Stimulated activated CD8-positive, alpha-beta memory T cell treated with anti-CD3 and anti-CD28 coated beads, Interleukin-2, amount 100 ng/mL, for 1 hour (primary cell): ENCODE data around the gene NTN3.
A peak's percentile ranks its signal among the peaks of the same experiment; 100 is the strongest.
"Not testable (repeated sequence)": the region's sequence is repeated elsewhere in the genome, so short reads cannot be mapped to it uniquely, and the experiment has no call there.

Experiments
- DNase-seq, 2 donors: peaks; one replicate each; pipeline ENCODE4 v3.0.0-alpha.2; 2020; ENCODE audit warnings: low read depth in 2 of 2

The NTN3 gene

DNA sequence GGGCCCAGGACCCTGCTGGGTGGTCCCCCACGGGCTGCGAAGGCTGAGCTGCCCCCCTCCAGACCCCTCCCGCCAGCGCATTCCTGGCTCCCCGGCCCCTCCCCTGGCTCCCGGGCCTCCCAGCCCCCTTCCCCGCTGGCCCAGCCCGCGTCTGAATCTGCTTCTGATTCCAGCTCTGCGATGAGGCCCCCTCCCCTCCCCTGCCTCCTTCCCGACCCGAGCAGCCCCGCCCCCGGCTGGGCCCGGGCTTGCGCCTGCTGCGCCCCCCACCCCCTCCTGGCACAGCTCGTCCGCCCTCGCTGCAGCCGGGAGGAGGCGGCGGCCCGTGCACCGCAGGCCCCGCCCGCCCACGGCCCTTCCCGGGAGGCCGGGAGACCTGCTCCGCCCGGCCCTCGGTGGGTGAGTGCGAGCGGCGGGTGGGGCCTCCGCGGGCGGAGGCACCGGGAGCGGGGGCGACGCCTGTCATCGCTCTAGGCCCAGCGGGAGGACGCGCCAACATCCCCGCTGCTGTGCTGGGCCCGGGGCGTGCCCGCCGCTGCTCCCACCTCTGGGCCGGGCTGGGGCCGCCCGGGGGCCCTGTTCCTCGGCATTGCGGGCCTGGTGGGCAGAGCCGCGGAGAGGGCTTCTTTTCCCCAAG is at the start of gene NTN3:
TSS of gene NTN3 (plus strand) at position 282 of the 637 bp plus-strand sequence. CDS start 405 bp downstream, outside the sequence.
- DNase-seq, result no peak

DNA sequence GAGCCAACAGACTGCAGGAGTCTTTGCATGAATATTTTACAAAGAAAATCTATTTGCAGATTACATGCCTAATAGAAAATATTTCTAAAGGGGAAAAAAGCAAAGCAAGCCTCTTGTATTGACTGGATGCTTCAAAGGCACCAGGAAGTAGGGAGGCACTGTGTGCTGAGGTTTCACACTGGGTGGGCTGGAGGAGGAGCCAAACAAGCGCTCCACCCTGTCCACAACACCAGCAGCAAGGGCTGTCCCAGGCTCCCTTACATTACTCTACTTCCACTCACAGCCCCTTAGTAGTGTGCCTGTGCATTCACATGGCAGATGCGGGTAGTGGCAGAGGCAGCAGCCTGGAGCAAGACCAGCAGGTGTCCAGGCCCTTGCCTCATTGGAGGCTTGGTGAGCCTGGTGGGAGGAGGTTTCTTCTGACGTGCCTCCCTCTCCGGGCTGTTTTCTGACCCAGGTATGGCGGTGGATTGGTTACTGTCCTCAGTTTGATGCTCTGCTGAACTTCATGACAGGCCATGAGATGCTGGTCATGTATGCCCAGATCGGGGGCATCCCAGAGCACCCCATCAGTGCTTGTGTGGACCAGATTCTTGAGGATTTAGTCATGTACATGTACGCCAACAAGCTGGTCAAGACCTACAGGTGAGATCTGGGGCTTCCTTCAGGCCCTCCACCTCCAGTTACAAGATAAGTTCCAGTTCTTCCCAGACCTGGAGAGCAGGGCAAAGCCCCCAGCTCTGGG is 48.8 kb upstream of the NTN3 start:
- no peak for DNase-seq

DNA sequence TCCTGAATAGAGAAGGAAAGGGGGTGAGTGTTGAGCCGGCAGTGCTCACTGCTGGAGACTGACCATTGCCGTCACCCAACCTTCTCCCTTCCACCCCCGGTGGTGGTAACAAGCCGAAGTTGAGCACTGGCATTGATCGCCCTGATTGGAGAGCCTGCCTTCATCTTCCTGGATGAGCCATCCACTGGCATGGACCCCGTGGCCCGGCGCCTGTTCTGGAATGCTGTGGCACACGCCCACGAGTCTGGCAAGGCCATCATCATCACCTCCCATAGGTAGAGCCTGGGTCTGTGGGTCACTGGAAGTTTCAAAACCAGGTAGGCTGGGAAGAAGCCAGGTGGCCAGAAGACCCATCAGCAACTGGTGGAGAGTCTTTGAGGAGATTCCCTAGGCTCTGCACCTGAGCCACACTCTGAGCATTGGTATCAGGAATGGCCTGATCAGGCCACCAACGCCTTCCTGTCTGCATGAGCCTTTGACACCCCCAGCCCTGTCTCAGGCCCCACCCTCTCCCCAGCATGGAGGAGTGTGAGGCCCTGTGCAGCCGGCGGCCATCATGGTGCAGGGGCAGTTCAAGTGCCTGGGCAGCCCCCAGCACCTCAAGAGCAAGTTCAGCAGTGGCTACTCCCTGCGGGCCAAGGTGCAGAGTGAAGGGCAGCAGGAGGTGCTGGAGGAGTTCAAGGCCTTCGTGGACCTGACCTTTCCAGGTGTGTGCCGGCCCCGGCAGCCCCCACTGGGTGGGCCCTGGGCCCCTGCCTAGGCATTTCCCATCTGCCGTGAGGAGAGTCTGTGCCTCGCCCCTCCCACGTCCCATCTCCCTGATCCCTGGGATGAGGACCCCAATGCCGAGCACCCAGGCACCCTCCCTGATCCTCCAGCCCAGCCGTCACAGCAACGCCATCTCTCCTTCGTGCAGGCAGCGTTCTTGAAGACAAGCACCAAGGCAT is 46.8 kb upstream of the NTN3 start:
- DNase-seq, result no peak

DNA sequence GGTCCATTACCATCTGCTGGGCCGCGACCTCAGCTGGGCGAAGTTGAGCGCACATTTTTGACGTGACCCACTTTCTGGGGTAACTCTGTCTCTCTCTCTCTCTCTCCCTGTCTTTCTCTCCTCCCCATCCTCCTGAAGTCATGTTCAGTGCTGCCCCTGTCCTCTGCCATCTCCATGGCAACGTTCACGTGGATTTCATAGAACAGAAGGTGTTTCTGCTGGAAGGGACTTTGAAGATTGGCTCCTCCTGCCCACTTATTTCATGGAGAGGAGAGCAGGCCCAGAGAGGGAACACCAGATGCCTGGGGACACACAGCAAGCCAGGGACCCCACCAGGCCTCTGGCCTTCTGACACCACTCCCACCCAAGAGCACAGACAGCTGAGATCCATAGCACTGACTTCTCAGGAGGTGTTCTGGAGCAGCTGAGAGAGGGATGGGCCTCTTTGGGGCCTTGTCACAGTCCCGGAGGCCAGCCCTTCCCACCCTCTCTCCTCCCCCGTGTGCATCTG is 46.0 kb upstream of the NTN3 start:
- no peak for DNase-seq

DNA sequence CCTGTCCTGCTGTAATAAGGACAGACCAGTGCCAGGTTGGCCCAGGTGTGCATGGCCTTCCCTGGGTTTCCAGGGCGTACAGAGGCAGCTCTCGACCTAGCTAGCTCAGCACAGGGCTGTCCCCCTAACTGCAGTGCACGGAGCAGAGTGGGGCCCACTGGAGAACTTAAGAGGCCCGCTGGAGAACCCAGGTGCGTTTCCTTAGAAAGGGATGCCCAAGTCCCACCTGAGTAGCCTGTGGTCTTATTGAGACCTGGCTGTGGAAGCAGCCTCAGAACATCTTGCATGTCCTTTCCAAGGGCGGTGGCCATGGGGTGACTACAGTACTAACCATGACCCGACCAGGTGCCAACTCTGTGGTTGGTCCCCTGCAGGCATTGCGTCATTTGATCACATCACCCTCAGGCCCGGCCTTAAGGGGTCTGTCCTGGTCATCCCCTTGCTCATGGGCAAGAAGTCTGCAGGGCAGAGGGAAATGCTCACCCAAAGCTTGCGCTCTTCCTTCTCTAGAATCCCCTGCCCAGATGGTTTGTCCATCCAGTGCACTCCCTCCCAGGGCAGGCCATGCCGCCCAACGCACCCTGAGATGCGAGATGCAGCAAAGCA is 45.2 kb upstream of the NTN3 start:
- DNase-seq, result no peak

DNA sequence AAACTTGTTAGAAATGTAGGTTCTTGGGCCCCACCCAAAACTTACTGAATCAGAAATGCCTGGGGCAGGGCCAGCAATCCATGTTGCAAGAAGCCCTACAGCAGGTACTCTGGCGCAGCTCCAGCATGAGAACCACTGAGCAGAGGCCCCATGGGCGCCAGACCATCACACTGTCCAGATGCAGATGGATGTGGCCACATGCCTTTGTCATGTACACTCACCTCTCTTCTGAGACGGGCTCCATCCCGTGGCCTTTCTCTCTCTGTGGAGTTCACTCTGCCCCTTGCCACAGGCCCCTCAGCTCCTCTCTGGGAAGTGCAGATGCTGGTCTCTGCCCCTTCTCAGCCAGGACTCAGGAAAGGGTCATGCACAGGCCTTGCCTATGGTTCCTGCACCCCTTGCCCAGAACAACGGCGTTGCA is 44.1 kb upstream of the NTN3 start:
- DNase-seq, result no peak

DNA sequence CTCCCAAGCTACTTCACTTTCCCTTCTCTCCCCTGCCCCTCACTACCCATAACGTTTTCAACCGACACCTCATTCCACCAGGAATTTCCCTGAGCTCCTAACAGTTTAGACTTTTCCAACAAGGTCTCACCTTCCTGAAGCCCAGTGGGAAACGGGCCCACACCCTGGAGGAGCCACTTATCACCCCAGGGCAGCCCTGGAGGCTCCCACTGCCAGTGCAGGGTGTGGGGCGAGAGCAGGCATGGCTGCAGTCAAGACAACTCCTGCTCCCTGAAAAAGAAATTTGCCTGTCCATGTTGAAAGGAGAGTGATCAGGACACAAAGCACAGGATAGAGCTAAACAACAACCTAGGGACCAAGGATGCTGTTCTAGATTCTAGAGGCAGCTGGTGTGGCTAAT is 43.6 kb upstream of the NTN3 start:
- DNase-seq, result no peak

DNA sequence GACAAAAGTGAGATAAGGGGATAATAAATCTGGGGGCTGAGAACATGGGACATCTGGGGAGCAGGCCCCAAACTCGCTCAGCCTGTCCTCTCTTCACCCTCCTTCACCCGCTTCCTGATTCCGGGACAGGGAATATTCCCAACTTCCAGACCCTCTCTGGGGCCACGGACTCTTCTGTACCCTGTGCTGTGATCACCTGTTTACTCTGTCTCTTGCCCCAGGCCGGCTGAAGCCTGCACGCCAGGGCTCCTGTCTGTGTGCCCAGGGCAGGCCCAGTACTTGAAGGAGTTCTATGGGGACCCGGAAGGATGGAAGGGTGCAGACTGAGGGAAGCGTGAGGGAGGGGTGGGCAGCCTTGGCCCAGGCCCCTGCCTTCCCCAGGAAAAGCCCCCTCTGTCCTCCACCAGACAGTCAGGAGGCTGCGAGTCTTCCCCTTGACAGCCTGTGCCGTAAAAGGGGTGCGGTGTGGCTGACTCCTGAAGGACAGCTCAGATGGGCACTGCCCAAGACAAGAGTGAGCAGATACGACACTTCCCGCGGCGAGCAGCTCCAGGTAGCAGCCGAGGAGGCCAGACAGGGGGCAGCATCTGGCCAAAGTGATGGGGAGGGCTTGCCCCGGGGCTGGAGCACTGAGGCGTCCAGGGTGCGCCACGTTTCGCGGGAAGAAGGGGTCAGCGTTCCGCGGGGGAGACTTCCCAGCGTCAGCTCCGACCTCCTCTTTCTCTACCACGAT is 42.9 kb upstream of the NTN3 start:
- no peak for DNase-seq

DNA sequence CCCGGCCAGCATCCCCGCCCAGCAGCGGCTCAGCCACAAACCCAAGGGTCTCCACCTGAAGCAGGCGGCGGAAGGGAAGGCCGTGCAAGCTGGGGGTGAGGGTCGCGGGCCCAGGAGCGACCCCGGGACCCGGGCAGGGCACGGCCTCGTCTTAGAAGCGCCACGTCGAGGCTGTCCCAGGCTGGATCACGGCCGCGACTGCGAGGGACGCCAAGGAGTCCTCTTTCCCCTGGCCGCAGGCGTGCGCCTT is 42.4 kb upstream of the NTN3 start:
- no peak for DNase-seq

DNA sequence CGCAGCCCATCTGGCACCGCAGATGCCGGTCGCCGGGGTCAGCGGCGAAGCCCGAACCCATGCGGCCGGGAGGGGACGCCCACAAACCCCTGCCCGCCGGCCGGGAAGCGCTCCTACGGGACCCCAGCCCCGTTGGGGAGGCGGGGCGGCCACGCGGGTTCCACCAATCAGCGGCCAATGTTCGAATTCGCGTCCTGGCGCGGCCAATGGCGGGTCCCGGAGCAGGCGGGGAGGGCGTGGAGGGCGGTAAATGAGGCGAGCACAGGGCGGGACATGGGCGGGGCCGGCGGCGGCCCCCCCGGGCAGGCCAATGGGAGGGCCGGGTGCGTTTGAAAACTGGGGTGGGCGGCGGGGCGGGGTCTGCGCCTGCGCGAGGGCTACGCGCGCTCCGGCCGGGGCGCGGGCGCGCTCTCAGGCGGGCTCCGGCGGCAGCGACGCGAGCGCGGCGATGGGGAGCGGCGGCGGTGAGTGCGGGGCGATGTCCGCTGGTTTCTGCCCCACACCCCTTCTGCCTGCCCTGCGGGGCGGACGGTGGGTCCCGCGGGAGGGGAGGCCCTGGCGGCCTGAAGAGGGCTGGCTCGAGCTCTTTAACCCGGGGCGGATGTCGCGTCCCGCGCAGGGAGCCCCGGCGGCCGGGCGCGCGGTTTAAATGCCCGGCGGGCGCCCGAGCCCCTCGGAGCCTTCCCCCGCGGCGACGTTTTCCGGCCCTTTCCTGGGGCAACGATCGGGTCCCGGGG is 41.9 kb upstream of the NTN3 start, which contains the start of gene CCNF:
TSS of gene CCNF (plus strand) at position 414 of the 737 bp plus-strand sequence. CDS start at position 449, 35 bp downstream.
- peak; percentile 97 for DNase-seq

DNA sequence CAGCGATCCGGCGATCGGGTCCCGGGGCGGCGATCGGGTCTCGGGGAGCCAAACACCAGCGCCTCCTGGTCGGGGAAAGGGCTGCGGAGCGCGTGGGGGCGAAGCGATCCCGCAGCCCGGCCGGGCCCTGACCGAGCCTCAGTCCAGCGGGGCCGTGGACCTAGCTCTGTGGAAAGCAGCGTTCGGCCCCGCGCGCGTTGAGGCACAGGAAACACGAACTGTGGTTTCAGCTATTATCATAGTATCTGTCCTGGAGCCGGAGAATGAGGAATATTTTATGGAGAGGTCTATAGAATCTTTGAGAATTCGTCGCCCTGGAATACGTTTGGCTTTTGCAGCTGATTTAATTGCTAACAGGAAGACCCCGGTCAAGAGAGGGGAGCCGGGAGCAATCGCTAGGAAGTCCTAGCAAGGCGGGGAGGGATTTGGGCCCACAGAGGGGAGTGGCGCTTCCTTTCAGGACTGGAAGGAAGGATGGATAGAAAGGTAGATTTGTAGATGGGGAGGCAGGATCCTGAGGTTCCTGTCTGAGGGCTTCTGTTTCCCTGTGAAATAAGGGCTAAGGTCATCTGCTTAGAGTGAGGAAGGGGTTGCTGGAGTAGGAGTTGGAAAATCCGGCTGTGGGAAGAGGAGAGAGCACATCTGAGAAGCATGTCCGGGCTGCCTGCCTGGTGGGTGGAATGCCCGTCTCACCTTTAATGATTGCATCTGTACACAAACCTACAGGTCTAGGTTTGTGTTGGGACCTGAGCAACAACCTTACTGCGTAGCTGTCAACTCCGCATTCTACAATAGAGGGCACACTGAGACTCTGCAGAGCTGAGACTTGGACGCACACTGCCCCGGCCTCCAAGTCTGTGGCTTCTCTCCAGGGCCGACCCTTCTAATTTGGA is 41.1 kb upstream of the NTN3 start:
- DNase-seq, result no peak

DNA sequence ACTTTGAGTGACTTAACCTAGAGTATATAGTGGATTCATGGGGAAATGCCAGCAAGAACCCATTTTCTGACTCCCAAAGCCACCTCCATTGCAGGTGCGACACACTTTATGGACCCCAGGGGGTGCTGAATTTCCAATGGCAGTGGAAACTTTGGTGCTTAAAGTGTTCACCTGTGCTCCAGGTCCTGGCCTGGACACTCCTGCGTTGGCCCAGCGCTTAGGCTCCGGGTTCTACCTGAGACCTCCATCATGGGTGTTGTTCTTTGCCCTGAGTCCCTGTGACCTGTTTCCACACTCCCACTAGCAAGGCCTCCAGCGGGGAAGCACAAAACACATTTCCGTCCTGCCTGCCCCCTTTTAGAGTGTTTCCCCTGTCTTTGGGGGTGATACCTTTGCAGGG is 38.8 kb upstream of the NTN3 start:
- DNase-seq, result no peak

DNA sequence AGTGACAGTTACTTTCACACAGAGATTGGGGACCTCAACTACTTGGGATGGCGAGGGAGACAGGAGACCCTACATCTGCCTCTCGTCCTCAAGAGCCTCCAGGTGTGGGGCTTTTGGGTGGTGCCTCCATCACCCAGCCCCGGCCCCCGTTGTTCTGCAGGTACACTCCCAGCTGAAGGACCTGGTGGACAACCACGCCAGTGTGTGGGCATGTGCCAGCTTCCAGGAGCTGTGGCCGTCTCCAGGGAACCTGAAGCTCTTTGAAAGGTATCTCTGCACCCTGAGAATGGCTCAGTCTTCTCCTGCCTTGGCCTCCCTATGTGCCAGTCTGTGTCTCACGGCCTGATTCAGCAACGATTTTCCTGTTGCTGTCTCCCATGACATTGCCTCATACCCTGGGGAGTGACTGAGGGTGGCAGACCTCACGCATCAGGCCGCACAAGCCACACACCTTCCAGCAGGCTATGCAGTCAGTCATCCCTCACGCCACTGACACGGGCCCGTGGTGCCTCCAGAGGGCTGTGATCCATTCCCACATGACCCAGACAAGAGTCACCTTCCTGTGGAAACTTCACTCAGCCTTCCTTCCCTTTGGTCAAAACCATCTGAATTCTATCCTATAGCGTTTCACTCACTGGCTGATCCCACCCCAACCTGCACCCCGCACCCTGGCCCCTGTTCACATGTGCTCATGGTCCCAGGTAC is 38.1 kb upstream of the NTN3 start:
- no peak for DNase-seq

DNA sequence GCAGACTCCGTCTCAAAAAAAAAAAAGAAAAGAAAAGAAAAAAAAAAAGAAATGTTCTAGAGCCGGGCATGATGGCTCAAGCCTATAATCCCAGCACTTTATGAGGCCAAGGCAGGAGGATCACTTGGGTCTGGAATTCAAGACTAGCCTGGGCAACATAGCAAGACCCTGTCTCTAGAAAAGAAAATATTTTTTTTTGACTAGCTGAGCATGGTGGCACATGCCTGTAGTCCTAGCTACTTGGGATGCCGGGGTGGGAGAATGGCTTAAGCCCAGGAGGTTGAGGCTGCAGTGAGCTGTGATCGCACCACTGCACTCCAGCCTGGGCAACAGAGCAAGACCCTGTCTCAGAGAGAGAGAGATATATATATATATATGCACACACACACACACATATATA is 35.9 kb upstream of the NTN3 start:
- DNase-seq, result not testable (repeated sequence)

DNA sequence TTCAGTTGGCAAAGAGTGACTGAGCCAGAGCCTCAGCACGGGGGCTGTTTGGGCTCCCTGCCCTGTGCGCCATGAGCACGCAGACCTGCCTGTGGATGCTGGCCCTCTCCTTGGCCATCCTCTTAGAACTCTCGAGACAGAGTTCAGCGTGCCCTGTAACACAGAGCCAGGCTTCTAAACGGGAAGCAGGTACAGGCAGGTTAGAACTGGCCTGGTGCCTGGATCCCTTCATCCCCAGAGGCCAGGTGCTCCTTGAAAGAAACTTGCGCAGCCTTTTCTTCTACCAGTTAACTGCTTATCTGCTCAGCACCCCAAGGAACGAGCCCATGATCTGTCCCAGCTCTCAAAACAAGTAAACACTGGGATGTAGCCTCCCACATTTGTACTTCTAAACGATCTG is 35.0 kb upstream of the NTN3 start:
- no peak for DNase-seq

DNA sequence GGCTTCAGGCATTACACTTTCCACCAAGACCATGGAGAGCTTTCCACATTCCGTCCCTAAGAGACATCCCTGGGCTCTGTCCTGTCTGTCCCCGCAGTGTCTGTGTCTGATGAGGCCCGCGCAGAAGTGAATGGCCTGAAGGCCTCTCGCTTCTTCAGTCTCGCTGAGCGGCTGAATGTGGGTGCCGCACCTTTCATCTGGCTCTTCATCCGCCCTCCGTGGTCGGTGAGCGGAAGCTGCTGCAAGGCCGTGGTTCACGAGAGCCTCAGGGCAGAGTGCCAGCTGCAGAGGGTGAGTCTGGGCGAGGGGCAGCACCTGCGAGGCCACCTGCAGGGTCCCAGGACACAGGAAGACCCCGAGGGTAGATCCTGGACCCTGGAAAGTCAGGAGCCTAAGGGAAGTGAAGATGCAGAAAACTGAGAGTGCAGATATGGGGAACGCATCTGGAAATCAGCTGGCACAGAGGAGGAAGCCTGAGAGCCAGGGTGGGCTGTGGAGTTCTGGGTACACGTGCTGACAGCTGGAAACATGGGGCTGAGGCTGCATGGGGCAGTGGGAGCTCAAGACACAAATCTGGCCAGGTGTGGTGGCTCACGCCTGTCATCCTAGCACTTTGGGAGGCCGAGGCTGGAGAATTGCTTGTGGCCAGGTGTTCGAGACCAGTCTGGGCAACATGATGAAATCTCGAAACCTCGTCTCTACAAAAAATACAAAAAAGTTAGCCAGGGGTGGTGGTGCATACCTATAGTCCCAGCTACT is 33.9 kb upstream of the NTN3 start:
- DNase-seq, result no peak

DNA sequence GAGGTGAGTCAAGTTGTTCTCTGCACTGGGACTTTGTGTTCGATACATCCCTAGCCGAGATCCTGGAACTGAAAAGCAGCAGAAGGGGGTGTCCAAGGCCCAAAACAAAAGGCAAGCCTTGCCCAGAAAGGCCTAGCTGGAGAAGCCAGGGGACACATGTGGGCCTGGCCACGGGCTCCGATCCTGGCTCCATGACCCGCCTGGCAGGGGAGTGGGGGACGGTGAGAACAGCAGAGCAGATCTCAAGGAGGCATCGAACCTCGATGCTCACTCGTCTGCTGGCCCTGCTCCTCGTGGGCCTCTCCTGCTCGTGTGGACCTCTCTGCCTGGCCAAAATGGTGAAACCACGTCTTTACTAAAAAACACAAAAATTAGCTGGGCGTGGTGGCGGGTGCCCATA is 33.0 kb upstream of the NTN3 start:
- no peak for DNase-seq

DNA sequence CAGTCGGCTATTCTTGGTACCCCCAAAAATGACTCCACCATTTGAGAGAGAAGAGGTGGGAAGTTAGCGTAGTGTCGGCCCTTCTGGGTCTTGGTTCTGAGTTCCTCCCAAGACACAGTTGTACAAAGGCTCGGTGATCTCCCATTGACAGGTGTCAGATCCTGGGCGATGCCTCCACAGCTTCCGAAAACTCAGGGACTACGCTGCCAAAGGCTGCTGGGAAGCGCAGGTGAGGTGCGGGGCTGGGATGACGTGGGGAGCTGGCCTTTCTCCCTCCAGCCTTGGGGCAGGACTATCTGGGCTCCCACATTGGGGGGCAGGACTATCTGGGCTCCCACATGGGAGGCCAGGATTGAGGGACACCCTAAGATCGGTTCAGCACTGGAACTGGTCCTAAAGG is 31.5 kb upstream of the NTN3 start:
- DNase-seq, result no peak
